K562 (cell line): ENCODE measurements around the gene ZCCHC24. TPM values are rescaled to one million over a fixed set of nuclear protein-coding genes. Genes with fewer than 3 reads are reported as not detected.

Experiments
- FOS ChIP-seq: IDR thresholded peaks from 3 replicates; pipeline ENCODE4 v1.6.1; 2011; ENCODE audit not compliant: insufficient read length; ENCODE audit errors: extremely low read depth
- FOXK1 ChIP-seq: sonication (generic); formaldehyde crosslinking; IDR thresholded peaks from 2 replicates; pipeline ENCODE4 v1.8.0; 2022; ENCODE audit warnings: missing genetic modification reagents, mild to moderate bottlenecking, borderline replicate concordance
- HOXB6 ChIP-seq: fragments of 250-450 bp; sonication (Bioruptor Pico); IDR thresholded peaks from 2 replicates; pipeline ENCODE4 v1.5.1; 2022; ENCODE audit warnings: mild to moderate bottlenecking, borderline replicate concordance
- KDM5B ChIP-seq: fragments of 200-600 bp; sonication (generic); IDR thresholded peaks from 2 replicates; pipeline ENCODE4 v1.6.1; 2012; ENCODE audit warnings: low read depth, mild to moderate bottlenecking, moderate library complexity, low read length, control low read depth, inconsistent platforms; ENCODE audit not compliant: insufficient replicate concordance
- RBM34 ChIP-seq: fragments of 200-400 bp; formaldehyde crosslinking; IDR thresholded peaks from 2 replicates; pipeline ENCODE4 v1.6.1; 2018; ENCODE audit warnings: low read length, borderline replicate concordance; ENCODE audit not compliant: insufficient read depth
- SIN3A ChIP-seq, 2 experiments: fragments of 150-350 bp in 1 of 2; IDR thresholded peaks; 2 replicates each; pipeline ENCODE4 v1.6.1; 2011 to 2016; ENCODE audit warnings: borderline replicate concordance in 2 of 2, low read depth in 2 of 2, low read length in 2 of 2, mild to moderate bottlenecking in 2 of 2, moderate library complexity in 2 of 2; ENCODE audit not compliant: control insufficient read depth in 1 of 2
- SIN3B ChIP-seq: fragments of 450-650 bp; IDR thresholded peaks from 2 replicates; pipeline ENCODE4 v1.6.1; 2017; ENCODE audit warnings: low read depth, mild to moderate bottlenecking, moderate library complexity
- TBP ChIP-seq: optimal IDR thresholded peaks from 2 replicates; pipeline ENCODE3; 2011; ENCODE audit warnings: low read depth, low read length, improper control_type of control experiment
- ZFP36 ChIP-seq: fragments of 150-350 bp; IDR thresholded peaks from 2 replicates; pipeline ENCODE4 v1.6.1; 2018; ENCODE audit warnings: low read length, low read depth; ENCODE audit not compliant: partially characterized antibody
- ZKSCAN1 ChIP-seq: fragments of 150-350 bp; IDR thresholded peaks from 2 replicates; pipeline ENCODE4 v1.6.1; 2016; ENCODE audit warnings: low read depth, low read length
- ZNF445 ChIP-seq: fragments of 250-450 bp; sonication (Bioruptor Pico); IDR thresholded peaks from 2 replicates; pipeline ENCODE4 v1.4.0; 2020; ENCODE audit warnings: low read depth, mild to moderate bottlenecking, moderate library complexity
- polyA plus RNA-seq, 8 experiments: library from polyadenylated mRNA; depleted of rRNA in 4 of 8; stranded (reverse) in 5 of 8; unstranded in 3 of 8; fragments of >200 nt; fragmentation: Nextera tagmentation in 2 of 8; fragmentation: Illumina TruSeq in 1 of 8; extraction: Ambion mirVana in 2 of 8; extraction: Trizol in 1 of 8; gene quantifications; 2 replicates each; pipeline versions ENCODE4 v1.2.1 to v1.2.3, GENCODE V29; 2011 to 2014; ENCODE audit warnings: inconsistent platforms in 1 of 8, missing spikeins in 1 of 8
- total RNA-seq, 7 experiments: library from RNA; depleted of rRNA in 6 of 7; stranded (reverse); fragments of >200 nt in 6 of 7; fragmentation: Illumina TruSeq in 2 of 7; extraction: Trizol in 2 of 7; gene quantifications; 2 replicates each; pipeline versions ENCODE4 v1.2.1 to v1.2.3, GENCODE V29; 2011 to 2021; ENCODE audit warnings: low replicate concordance in 1 of 7
- TF ChIP-seq, protein P1 (sequence below): fragments of 250-450 bp; sonication (Bioruptor Pico); IDR thresholded peaks from 2 replicates; pipeline ENCODE4 v1.5.0; 2021; ENCODE audit warnings: mild to moderate bottlenecking, borderline replicate concordance
- TF ChIP-seq, protein P2 (sequence below): sonication (generic); formaldehyde crosslinking; IDR thresholded peaks from 2 replicates; pipeline ENCODE4 v1.8.0; 2023; ENCODE audit warnings: mild to moderate bottlenecking, missing genetic modification reagents
- TF ChIP-seq, protein P3 (sequence below): fragments of 250-450 bp; sonication (Bioruptor Pico); IDR thresholded peaks from 2 replicates; pipeline ENCODE4 v1.4.0; 2020; ENCODE audit warnings: borderline replicate concordance
- TF ChIP-seq, protein P4 (sequence below): sonication (generic); formaldehyde crosslinking; IDR thresholded peaks from 2 replicates; pipeline ENCODE4 v1.8.1; 2022; ENCODE audit warnings: missing genetic modification reagents
- TF ChIP-seq, protein P5 (sequence below): sonication (generic); formaldehyde crosslinking; IDR thresholded peaks from 2 replicates; pipeline ENCODE4 v1.8.0; 2022; ENCODE audit warnings: missing genetic modification reagents, mild to moderate bottlenecking, moderate library complexity, borderline replicate concordance
- TF ChIP-seq, protein P6 (sequence below): fragments of 250-450 bp; sonication (Bioruptor Pico); IDR thresholded peaks from 2 replicates; pipeline ENCODE4 v1.4.0; 2020; ENCODE audit warnings: mild to moderate bottlenecking, moderate library complexity, borderline replicate concordance

The ZCCHC24 gene
- total and polyA plus RNA-seq, 9 of the 15 experiments (the other 6 are each of a cell fraction or from before 2014, with no cell fraction given) = 0.84 to 11.0 (median 4.6) TPM

DNA sequence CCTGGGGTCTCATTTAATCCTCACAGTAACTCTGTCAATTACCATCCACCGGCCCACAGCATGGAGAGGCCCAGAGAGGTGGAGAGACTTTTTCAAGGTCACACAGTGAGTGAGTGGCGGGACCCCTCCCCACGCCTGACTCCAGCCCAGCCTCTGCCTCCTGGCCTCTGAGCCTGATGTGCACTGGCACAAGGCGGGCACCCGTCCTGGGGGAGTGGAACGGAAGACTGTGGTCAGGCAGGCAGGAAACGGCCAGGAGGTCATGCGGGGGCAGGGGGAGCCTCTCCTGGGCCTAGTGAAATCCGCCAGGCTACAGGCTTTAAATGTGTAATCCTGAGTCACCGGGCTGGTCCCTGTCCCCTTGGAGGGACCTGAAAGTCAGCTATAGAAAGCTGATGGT, 32.2 kb downstream of the ZCCHC24 start (continued):
- TF ChIP-seq, protein P1, sequence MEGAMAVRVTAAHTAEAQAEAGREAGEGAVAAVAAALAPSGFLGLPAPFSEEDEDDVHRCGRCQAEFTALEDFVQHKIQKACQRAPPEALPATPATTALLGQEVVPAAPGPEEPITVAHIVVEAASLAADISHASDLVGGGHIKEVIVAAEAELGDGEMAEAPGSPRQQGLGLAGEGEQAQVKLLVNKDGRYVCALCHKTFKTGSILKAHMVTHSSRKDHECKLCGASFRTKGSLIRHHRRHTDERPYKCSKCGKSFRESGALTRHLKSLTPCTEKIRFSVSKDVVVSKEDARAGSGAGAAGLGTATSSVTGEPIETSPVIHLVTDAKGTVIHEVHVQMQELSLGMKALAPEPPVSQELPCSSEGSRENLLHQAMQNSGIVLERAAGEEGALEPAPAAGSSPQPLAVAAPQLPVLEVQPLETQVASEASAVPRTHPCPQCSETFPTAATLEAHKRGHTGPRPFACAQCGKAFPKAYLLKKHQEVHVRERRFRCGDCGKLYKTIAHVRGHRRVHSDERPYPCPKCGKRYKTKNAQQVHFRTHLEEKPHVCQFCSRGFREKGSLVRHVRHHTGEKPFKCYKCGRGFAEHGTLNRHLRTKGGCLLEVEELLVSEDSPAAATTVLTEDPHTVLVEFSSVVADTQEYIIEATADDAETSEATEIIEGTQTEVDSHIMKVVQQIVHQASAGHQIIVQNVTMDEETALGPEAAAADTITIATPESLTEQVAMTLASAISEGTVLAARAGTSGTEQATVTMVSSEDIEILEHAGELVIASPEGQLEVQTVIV (CRISPR knock-in tag) = no peak
- TF ChIP-seq ZKSCAN1 (no peak), FOXK1 (CRISPR knock-in tag) (no peak), RBM34 (no peak), KDM5B (no peak), HOXB6 (CRISPR knock-in tag) (no peak), ZNF445 (no peak), SIN3B (no peak), FOS (no peak), TBP (no peak), SIN3A (IDR thresholded peaks at IDR 0.05; ENCODE audit: borderline replicate concordance in 2 of 2, control insufficient read depth in 1 of 2, low read depth in 2 of 2, low read length in 2 of 2) (no peak), ZFP36 (peak; percentile 66)
- TF ChIP-seq, protein P2, sequence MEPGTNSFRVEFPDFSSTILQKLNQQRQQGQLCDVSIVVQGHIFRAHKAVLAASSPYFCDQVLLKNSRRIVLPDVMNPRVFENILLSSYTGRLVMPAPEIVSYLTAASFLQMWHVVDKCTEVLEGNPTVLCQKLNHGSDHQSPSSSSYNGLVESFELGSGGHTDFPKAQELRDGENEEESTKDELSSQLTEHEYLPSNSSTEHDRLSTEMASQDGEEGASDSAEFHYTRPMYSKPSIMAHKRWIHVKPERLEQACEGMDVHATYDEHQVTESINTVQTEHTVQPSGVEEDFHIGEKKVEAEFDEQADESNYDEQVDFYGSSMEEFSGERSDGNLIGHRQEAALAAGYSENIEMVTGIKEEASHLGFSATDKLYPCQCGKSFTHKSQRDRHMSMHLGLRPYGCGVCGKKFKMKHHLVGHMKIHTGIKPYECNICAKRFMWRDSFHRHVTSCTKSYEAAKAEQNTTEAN = no peak
- TF ChIP-seq, protein P3, sequence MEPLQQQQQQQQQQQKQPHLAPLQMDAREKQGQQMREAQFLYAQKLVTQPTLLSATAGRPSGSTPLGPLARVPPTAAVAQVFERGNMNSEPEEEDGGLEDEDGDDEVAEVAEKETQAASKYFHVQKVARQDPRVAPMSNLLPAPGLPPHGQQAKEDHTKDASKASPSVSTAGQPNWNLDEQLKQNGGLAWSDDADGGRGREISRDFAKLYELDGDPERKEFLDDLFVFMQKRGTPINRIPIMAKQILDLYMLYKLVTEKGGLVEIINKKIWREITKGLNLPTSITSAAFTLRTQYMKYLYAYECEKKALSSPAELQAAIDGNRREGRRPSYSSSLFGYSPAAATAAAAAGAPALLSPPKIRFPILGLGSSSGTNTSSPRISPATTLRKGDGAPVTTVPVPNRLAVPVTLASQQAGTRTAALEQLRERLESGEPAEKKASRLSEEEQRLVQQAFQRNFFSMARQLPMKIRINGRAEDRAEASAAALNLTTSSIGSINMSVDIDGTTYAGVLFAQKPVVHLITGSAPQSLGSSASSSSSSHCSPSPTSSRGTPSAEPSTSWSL (CRISPR knock-in tag) = no peak
- TF ChIP-seq, protein P4, sequence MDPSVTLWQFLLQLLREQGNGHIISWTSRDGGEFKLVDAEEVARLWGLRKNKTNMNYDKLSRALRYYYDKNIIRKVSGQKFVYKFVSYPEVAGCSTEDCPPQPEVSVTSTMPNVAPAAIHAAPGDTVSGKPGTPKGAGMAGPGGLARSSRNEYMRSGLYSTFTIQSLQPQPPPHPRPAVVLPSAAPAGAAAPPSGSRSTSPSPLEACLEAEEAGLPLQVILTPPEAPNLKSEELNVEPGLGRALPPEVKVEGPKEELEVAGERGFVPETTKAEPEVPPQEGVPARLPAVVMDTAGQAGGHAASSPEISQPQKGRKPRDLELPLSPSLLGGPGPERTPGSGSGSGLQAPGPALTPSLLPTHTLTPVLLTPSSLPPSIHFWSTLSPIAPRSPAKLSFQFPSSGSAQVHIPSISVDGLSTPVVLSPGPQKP = no peak
- TF ChIP-seq, protein P5, sequence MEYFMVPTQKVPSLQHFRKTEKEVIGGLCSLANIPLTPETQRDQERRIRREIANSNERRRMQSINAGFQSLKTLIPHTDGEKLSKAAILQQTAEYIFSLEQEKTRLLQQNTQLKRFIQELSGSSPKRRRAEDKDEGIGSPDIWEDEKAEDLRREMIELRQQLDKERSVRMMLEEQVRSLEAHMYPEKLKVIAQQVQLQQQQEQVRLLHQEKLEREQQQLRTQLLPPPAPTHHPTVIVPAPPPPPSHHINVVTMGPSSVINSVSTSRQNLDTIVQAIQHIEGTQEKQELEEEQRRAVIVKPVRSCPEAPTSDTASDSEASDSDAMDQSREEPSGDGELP (CRISPR knock-in tag) = peak; percentile 27; the same call in 1 of the 2 replicates
- TF ChIP-seq, protein P6, sequence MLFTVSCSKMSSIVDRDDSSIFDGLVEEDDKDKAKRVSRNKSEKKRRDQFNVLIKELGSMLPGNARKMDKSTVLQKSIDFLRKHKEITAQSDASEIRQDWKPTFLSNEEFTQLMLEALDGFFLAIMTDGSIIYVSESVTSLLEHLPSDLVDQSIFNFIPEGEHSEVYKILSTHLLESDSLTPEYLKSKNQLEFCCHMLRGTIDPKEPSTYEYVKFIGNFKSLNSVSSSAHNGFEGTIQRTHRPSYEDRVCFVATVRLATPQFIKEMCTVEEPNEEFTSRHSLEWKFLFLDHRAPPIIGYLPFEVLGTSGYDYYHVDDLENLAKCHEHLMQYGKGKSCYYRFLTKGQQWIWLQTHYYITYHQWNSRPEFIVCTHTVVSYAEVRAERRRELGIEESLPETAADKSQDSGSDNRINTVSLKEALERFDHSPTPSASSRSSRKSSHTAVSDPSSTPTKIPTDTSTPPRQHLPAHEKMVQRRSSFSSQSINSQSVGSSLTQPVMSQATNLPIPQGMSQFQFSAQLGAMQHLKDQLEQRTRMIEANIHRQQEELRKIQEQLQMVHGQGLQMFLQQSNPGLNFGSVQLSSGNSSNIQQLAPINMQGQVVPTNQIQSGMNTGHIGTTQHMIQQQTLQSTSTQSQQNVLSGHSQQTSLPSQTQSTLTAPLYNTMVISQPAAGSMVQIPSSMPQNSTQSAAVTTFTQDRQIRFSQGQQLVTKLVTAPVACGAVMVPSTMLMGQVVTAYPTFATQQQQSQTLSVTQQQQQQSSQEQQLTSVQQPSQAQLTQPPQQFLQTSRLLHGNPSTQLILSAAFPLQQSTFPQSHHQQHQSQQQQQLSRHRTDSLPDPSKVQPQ (CRISPR knock-in tag) = no peak
